H7 (cell line): ENCODE data around the gene HDGF. TPM values are rescaled to one million over a fixed set of nuclear protein-coding genes. Genes with fewer than 3 reads are reported as not detected.

Experiments
- DNase-seq: peaks from one replicate; pipeline ENCODE4 v3.0.0; 2012
- H3K27me3 ChIP-seq: 2 replicates; pipeline ENCODE4 v1.6.0; 2011; ENCODE audit warnings: mild to moderate bottlenecking, low read length; ENCODE audit not compliant: control insufficient read depth, insufficient read depth
- H3K36me3 ChIP-seq: replicated peaks from 2 replicates; pipeline ENCODE4 v1.5.1; 2011; ENCODE audit warnings: low read length; ENCODE audit not compliant: control insufficient read depth, insufficient read depth
- H3K4me3 ChIP-seq: 2 replicates; pipeline ENCODE4 v1.5.1; 2011; ENCODE audit warnings: low read depth, mild to moderate bottlenecking, control low read depth, low read length, moderate library complexity; ENCODE audit not compliant: insufficient read depth
- total RNA-seq: library from RNA; depleted of rRNA; stranded (reverse); fragments of >200 nt; shearing (Covaris generic); gene quantifications from 2 replicates; pipeline ENCODE4 v1.2.3, GENCODE V29; 2014

The HDGF gene
- total RNA-seq, 1 experiment from 2014 or later: 515 TPM

- H3K27me3 ChIP-seq: no peaks in the 10 kb centered on the region
- peak; percentile 95 for DNase-seq
- peaks cover 15% of the 10 kb centered on the region for H3K36me3 ChIP-seq
- H3K4me3 ChIP-seq: peak within 1 kb of the TSS; percentile 98
These were observed 23.4 kb downstream of the HDGF start, which contains the start of gene METTL25B for GRCh38 chr1:156727926-156728598. Gene METTL25B, plus strand, starts transcription at chr1:156728469. Its CDS starts 636 bp downstream, at chr1:156729105.

- DNase-seq: no peak
- H3K27me3 ChIP-seq: no peaks in the 10 kb centered on the region
- peaks cover 18% of the 10 kb centered on the region for H3K36me3 ChIP-seq
- H3K4me3 ChIP-seq: peak overlapping the region; percentile 98
These were observed 24.0 kb downstream of the HDGF start for GRCh38 chr1:156727492-156727891.

GRCh38 chr1:156726549-156727226 is 24.8 kb downstream of the HDGF start:
- Histone ChIP-seq H3K4me3 (peak overlapping the region; percentile 27; the same call in 1 of the 2 replicates), H3K27me3 (no peaks in the 10 kb centered on the region), H3K36me3 (peaks cover 17% of the 10 kb centered on the region)
- DNase-seq: peak; percentile 77

- peak; percentile 91 for DNase-seq
These were observed 25.7 kb downstream of the HDGF start for GRCh38 chr1:156725683-156726280.

GRCh38 chr1:156721535-156721934 is 29.9 kb downstream of the HDGF start:
- Histone ChIP-seq H3K4me3 (no peak overlapping the region), H3K36me3 (peaks cover 21% of the 10 kb centered on the region), H3K27me3 (no peaks in the 10 kb centered on the region)
- no peak for DNase-seq

More at GRCh38 chr1:156725683-156726280, 25.7 kb downstream of the HDGF start:
- Histone ChIP-seq H3K4me3 (peak overlapping the region; percentile 27), H3K36me3 (peaks cover 21% of the 10 kb centered on the region), H3K27me3 (no peaks in the 10 kb centered on the region)

GRCh38 chr1:156721131-156721530 is 30.3 kb downstream of the HDGF start:
- Histone ChIP-seq H3K4me3 (no peak overlapping the region), H3K27me3 (no peaks in the 10 kb centered on the region), H3K36me3 (peaks cover 21% of the 10 kb centered on the region)
- DNase-seq: no peak

- Histone ChIP-seq H3K36me3 (peaks cover 4% of the 10 kb centered on the region), H3K4me3 (no peak overlapping the region), H3K27me3 (no peaks in the 10 kb centered on the region)
- DNase-seq: no peak
These were observed 34.1 kb downstream of the HDGF start for GRCh38 chr1:156717351-156717750.

- no peak overlapping the region for H3K4me3 ChIP-seq
- H3K27me3 ChIP-seq: no peaks in the 10 kb centered on the region
- no peaks in the 10 kb centered on the region for H3K36me3 ChIP-seq
- no peak for DNase-seq
These were observed 36.6 kb downstream of the HDGF start for GRCh38 chr1:156714830-156715229.

- Histone ChIP-seq H3K27me3 (no peaks in the 10 kb centered on the region), H3K36me3 (no peaks in the 10 kb centered on the region), H3K4me3 (no peak overlapping the region)
- no peak for DNase-seq
These were observed 38.8 kb downstream of the HDGF start for GRCh38 chr1:156712626-156713025.

- H3K36me3 ChIP-seq: no peaks in the 10 kb centered on the region
- peak; percentile 73 for DNase-seq
- no peaks in the 10 kb centered on the region for H3K27me3 ChIP-seq
- H3K4me3 ChIP-seq: no peak overlapping the region
These were observed 40.3 kb downstream of the HDGF start for GRCh38 chr1:156711011-156711817.

GRCh38 chr1:156709757-156710489 is 41.6 kb downstream of the HDGF start:
- Histone ChIP-seq H3K4me3 (no peak overlapping the region), H3K36me3 (no peaks in the 10 kb centered on the region), H3K27me3 (peaks cover 5% of the 10 kb centered on the region)
- no peak for DNase-seq

- Histone ChIP-seq H3K36me3 (no peaks in the 10 kb centered on the region), H3K4me3 (no peak overlapping the region), H3K27me3 (peaks cover 14% of the 10 kb centered on the region)
- DNase-seq: peak; percentile 44
These were observed 42.4 kb downstream of the HDGF start for GRCh38 chr1:156709031-156709430.

- peak; percentile 87 for DNase-seq
- H3K4me3 ChIP-seq: peak overlapping the region; percentile 80; the same call in 1 of the 2 replicates
- no peaks in the 10 kb centered on the region for H3K36me3 ChIP-seq
- H3K27me3 ChIP-seq: peaks cover 18% of the 10 kb centered on the region
These were observed 43.2 kb downstream of the HDGF start for GRCh38 chr1:156708218-156708661.
